GM23338 (cell line): Measurements from ENCODE around the gene MYO7B. TPM values are rescaled to one million over a fixed set of nuclear protein-coding genes. Genes with fewer than 3 reads are reported as not detected.
A peak's percentile ranks its signal among the peaks of the same experiment; 100 is the strongest.

Experiments
- ATAC-seq: fragments of 200-7000 bp; cut with Tn5 transposase; 3 replicates; pipeline ENCODE4 v1.9.1; 2020
- DNase-seq: peaks from one replicate; pipeline ENCODE4 v3.0.0-alpha.2; 2015; ENCODE audit warnings: low spot score
- H2AFZ ChIP-seq: fragments of 200-600 bp; sonication (generic); 2 replicates; pipeline ENCODE4 v1.8.0; 2016; ENCODE audit warnings: antibody characterized with exemption, mild to moderate bottlenecking, moderate library complexity
- H3F3A ChIP-seq: fragments of 200-600 bp; sonication (generic); replicated peaks from 2 replicates; pipeline ENCODE4 v1.8.0; 2017; ENCODE audit warnings: antibody characterized with exemption, mixed run types, low read depth
- H3K27ac ChIP-seq: fragments of 200-600 bp; sonication (generic); 2 replicates; pipeline ENCODE4 v1.6.1; 2016; ENCODE audit warnings: low read depth
- H3K27me3 ChIP-seq: fragments of 200-600 bp; sonication (generic); 2 replicates; pipeline ENCODE4 v1.8.0; 2016; ENCODE audit warnings: mild to moderate bottlenecking, mixed run types, moderate library complexity; ENCODE audit not compliant: insufficient read depth
- H3K36me3 ChIP-seq: fragments of 200-600 bp; sonication (generic); 2 replicates; pipeline ENCODE4 v1.8.0; 2016; ENCODE audit warnings: mild to moderate bottlenecking; ENCODE audit not compliant: insufficient read depth
- H3K4me1 ChIP-seq: fragments of 200-600 bp; sonication (generic); 2 replicates; pipeline ENCODE4 v1.8.0; 2016; ENCODE audit warnings: mild to moderate bottlenecking, moderate library complexity; ENCODE audit not compliant: insufficient read depth
- H3K4me2 ChIP-seq: fragments of 200-600 bp; sonication (generic); 2 replicates; pipeline ENCODE4 v1.7.1; 2017; ENCODE audit warnings: mixed run types
- H3K4me3 ChIP-seq: fragments of 200-600 bp; sonication (generic); 2 replicates; pipeline ENCODE4 v1.6.1; 2016; ENCODE audit warnings: mixed run types
- H3K79me2 ChIP-seq: fragments of 200-600 bp; sonication (generic); replicated peaks from 2 replicates; pipeline ENCODE4 v1.8.0; 2017; ENCODE audit warnings: mild to moderate bottlenecking; ENCODE audit not compliant: insufficient read depth
- H3K9me2 ChIP-seq: fragments of 200-600 bp; sonication (generic); 2 replicates; pipeline ENCODE4 v1.8.0; 2017; ENCODE audit not compliant: insufficient read depth
- H4K20me1 ChIP-seq: fragments of 200-600 bp; sonication (generic); replicated peaks from 2 replicates; pipeline ENCODE4 v1.8.0; 2017; ENCODE audit warnings: mild to moderate bottlenecking; ENCODE audit not compliant: insufficient read depth
- H3K27ac Mint-ChIP-seq: 2 replicates; pipeline ENCODE4 v1.8.0; 2020; ENCODE audit warnings: inconsistent platforms, mild to moderate bottlenecking, moderate library complexity, mixed read lengths
- H3K27me3 Mint-ChIP-seq: 3 replicates; pipeline ENCODE4 v1.8.0; 2022; ENCODE audit warnings: low read depth, mild to moderate bottlenecking, moderate library complexity, mixed read lengths, inconsistent platforms; ENCODE audit not compliant: insufficient read depth, poor library complexity
- H3K36me3 Mint-ChIP-seq: 3 replicates; pipeline ENCODE4 v1.8.0; 2021; ENCODE audit warnings: low read depth, mild to moderate bottlenecking, inconsistent platforms, moderate library complexity, mixed read lengths
- H3K4me1 Mint-ChIP-seq: 3 replicates; pipeline ENCODE4 v1.8.0; 2020; ENCODE audit warnings: mild to moderate bottlenecking, inconsistent platforms, mixed read lengths
- H3K4me3 Mint-ChIP-seq: 3 replicates; pipeline ENCODE4 v1.8.0; 2021; ENCODE audit warnings: moderate library complexity, mild to moderate bottlenecking, inconsistent platforms, mixed read lengths
- H3K9me3 Mint-ChIP-seq: 3 replicates; pipeline ENCODE4 v1.8.0; 2020; ENCODE audit warnings: moderate library complexity, mild to moderate bottlenecking, inconsistent platforms, mixed read lengths
- EZH2 ChIP-seq: fragments of 200-600 bp; sonication (generic); IDR thresholded peaks from one replicate; pipeline ENCODE4 v1.8.0; 2017; ENCODE audit warnings: antibody characterized with exemption, mild to moderate bottlenecking, low read depth; ENCODE audit not compliant: unreplicated experiment
- EZH2phosphoT487 ChIP-seq: fragments of 200-600 bp; sonication (generic); IDR thresholded peaks from one replicate; pipeline ENCODE4 v1.8.1; 2018; ENCODE audit warnings: antibody characterized with exemption; ENCODE audit not compliant: unreplicated experiment
- JUNB ChIP-seq: IDR thresholded peaks from one replicate; pipeline ENCODE4 v1.6.1; 2016; ENCODE audit warnings: antibody characterized with exemption; ENCODE audit not compliant: unreplicated experiment
- NANOG ChIP-seq: IDR thresholded peaks from 2 replicates; pipeline ENCODE4 v1.6.1; 2016; ENCODE audit warnings: antibody characterized with exemption, borderline replicate concordance
- POLR2AphosphoS5 ChIP-seq: IDR thresholded peaks from 2 replicates; pipeline ENCODE4 v1.6.1; 2016; ENCODE audit warnings: antibody characterized with exemption, low read depth
- STAT1 ChIP-seq: IDR thresholded peaks from one replicate; pipeline ENCODE4 v1.6.1; 2016; ENCODE audit warnings: antibody characterized with exemption; ENCODE audit not compliant: unreplicated experiment
- ZNF114 ChIP-seq: fragments of 250-450 bp; sonication (Bioruptor Pico); IDR thresholded peaks from 2 replicates; pipeline ENCODE4 v1.5.0; 2020; ENCODE audit warnings: mild to moderate bottlenecking, moderate library complexity
- ZNF331 ChIP-seq: fragments of 250-450 bp; sonication (Bioruptor Pico); IDR thresholded peaks from 2 replicates; pipeline ENCODE4 v1.5.0; 2020; ENCODE audit warnings: low read depth, mild to moderate bottlenecking, moderate library complexity
- polyA plus RNA-seq: library from polyadenylated mRNA; unstranded; fragments of >200 nt; fragmentation: Nextera tagmentation; extraction: Ambion mirVana; gene quantifications from 2 replicates; pipeline ENCODE4 v1.2.1, GENCODE V29; 2016
- total RNA-seq: library from RNA; depleted of rRNA; stranded (reverse); fragments of >200 nt; shearing (Covaris generic); gene quantifications from 2 replicates; pipeline ENCODE4 v1.2.3, GENCODE V29; 2014
- TF ChIP-seq, protein P1 (sequence below): fragments of 250-450 bp; sonication (Bioruptor Pico); IDR thresholded peaks from 2 replicates; pipeline ENCODE4 v1.5.0; 2020; ENCODE audit warnings: mild to moderate bottlenecking, moderate library complexity
- TF ChIP-seq, protein P2 (sequence below), 2 experiments: fragments of 200-600 bp in 1 of 2; sonication (generic) in 1 of 2; conservative IDR thresholded peaks; 2 replicates each; pipeline versions ENCODE4 v1.5.1 to v1.6.1; 2016 to 2017; ENCODE audit warnings: antibody characterized with exemption in 2 of 2, low read depth in 2 of 2, mild to moderate bottlenecking in 2 of 2, moderate library complexity in 1 of 2
- TF ChIP-seq, protein P3 (sequence below): IDR thresholded peaks from 2 replicates; pipeline ENCODE4 v1.6.1; 2016; ENCODE audit warnings: antibody characterized with exemption

The MYO7B gene
- total and polyA plus RNA-seq, 2 experiments from 2014 or later: not detected

DNA sequence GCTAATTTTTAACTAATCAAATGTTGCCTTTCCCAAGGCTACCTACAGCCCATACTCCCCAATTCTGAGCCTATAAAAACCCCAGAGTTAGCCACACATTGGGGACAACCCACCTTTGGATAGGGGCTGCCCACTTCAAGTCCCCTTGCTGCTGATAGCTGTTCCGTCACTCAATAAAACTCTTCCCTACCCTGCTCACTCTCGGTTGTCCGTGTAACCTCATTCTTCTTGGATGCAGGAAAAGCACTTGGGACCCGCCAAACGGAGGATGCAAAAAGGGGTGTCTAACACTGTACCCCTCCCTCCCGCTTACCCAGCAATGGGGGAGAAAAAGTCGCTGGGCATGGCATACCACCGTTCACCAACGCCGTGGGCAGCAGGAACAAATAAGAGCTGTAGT is 21.4 kb upstream of the MYO7B start:
- Histone ChIP-seq H3K9me2 (no peaks in the 10 kb centered on the region), H4K20me1 (peaks cover 93% of the 10 kb centered on the region), H2AFZ (no peak overlapping the region), H3K36me3 (peaks cover 4% of the 10 kb centered on the region), H3K79me2 (peaks cover 100% of the 10 kb centered on the region), H3F3A (no peaks in the 10 kb centered on the region), H3K27me3 (no peaks in the 10 kb centered on the region), H3K4me1 (peaks cover 37% of the 10 kb centered on the region), H3K4me2 (peak overlapping the region; percentile 19), H3K4me3 (peak overlapping the region; percentile 19; the same call in 1 of the 2 replicates), H3K27ac (peak overlapping the region; percentile 69)
- Mint-ChIP-seq H3K27me3 (peaks cover 4% of the 10 kb centered on the region), H3K4me3 (no peak overlapping the region; the same call in 2 of the 3 replicates), H3K4me1 (peaks cover 36% of the 10 kb centered on the region), H3K36me3 (peaks cover 25% of the 10 kb centered on the region), H3K27ac (0 out of 2 replicates have a peak overlapping the region, but pooled peaks have one; percentile 44), H3K9me3 (no peaks in the 10 kb centered on the region)
- no peak for TF ChIP-seq JUNB
- no peak for DNase-seq
- ATAC-seq: peak; percentile 30

DNA sequence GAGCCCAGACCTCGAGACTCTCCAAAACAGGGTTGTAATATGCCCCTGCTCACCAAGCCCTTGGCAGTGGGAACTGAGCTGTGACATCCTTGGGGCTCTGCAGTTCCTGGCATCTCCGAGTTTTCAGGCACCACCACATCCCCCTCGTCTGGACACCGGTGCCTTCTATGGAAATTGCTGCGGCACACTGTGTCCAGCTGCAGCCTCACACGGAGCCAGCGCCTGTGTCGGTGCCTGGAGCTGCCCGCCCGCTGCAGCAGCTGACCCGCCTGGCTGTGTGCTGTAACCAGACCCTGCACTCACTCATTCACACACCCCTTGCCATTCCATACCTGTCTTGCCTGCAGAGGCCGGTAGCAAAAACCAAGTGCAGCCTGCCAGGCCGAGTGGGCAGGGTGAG is 21.0 kb upstream of the MYO7B start:
- Mint-ChIP-seq H3K27ac (peak overlapping the region; percentile 60), H3K27me3 (peaks cover 4% of the 10 kb centered on the region), H3K9me3 (no peaks in the 10 kb centered on the region), H3K4me3 (peak overlapping the region; percentile 29; the same call in 1 of the 3 replicates), H3K4me1 (peaks cover 36% of the 10 kb centered on the region), H3K36me3 (peaks cover 26% of the 10 kb centered on the region)
- H3K79me2 ChIP-seq: peaks cover 100% of the 10 kb centered on the region
- peaks cover 37% of the 10 kb centered on the region for H3K4me1 ChIP-seq
- peak overlapping the region; percentile 69 for H3K27ac ChIP-seq
- H3K36me3 ChIP-seq: peaks cover 8% of the 10 kb centered on the region
- H3K4me3 ChIP-seq: no peak overlapping the region
- peak overlapping the region; percentile 19; the same call in 1 of the 2 replicates for H3K4me2 ChIP-seq
- no peaks in the 10 kb centered on the region for H3K27me3 ChIP-seq
- no peaks in the 10 kb centered on the region for H3F3A ChIP-seq
- peaks cover 93% of the 10 kb centered on the region for H4K20me1 ChIP-seq
- H2AFZ ChIP-seq: no peak overlapping the region
- ATAC-seq: peak; percentile 64
- no peaks in the 10 kb centered on the region for H3K9me2 ChIP-seq
- DNase-seq: peak; percentile 15
- no peak for TF ChIP-seq EZH2phosphoT487
- TF ChIP-seq, protein P1, sequence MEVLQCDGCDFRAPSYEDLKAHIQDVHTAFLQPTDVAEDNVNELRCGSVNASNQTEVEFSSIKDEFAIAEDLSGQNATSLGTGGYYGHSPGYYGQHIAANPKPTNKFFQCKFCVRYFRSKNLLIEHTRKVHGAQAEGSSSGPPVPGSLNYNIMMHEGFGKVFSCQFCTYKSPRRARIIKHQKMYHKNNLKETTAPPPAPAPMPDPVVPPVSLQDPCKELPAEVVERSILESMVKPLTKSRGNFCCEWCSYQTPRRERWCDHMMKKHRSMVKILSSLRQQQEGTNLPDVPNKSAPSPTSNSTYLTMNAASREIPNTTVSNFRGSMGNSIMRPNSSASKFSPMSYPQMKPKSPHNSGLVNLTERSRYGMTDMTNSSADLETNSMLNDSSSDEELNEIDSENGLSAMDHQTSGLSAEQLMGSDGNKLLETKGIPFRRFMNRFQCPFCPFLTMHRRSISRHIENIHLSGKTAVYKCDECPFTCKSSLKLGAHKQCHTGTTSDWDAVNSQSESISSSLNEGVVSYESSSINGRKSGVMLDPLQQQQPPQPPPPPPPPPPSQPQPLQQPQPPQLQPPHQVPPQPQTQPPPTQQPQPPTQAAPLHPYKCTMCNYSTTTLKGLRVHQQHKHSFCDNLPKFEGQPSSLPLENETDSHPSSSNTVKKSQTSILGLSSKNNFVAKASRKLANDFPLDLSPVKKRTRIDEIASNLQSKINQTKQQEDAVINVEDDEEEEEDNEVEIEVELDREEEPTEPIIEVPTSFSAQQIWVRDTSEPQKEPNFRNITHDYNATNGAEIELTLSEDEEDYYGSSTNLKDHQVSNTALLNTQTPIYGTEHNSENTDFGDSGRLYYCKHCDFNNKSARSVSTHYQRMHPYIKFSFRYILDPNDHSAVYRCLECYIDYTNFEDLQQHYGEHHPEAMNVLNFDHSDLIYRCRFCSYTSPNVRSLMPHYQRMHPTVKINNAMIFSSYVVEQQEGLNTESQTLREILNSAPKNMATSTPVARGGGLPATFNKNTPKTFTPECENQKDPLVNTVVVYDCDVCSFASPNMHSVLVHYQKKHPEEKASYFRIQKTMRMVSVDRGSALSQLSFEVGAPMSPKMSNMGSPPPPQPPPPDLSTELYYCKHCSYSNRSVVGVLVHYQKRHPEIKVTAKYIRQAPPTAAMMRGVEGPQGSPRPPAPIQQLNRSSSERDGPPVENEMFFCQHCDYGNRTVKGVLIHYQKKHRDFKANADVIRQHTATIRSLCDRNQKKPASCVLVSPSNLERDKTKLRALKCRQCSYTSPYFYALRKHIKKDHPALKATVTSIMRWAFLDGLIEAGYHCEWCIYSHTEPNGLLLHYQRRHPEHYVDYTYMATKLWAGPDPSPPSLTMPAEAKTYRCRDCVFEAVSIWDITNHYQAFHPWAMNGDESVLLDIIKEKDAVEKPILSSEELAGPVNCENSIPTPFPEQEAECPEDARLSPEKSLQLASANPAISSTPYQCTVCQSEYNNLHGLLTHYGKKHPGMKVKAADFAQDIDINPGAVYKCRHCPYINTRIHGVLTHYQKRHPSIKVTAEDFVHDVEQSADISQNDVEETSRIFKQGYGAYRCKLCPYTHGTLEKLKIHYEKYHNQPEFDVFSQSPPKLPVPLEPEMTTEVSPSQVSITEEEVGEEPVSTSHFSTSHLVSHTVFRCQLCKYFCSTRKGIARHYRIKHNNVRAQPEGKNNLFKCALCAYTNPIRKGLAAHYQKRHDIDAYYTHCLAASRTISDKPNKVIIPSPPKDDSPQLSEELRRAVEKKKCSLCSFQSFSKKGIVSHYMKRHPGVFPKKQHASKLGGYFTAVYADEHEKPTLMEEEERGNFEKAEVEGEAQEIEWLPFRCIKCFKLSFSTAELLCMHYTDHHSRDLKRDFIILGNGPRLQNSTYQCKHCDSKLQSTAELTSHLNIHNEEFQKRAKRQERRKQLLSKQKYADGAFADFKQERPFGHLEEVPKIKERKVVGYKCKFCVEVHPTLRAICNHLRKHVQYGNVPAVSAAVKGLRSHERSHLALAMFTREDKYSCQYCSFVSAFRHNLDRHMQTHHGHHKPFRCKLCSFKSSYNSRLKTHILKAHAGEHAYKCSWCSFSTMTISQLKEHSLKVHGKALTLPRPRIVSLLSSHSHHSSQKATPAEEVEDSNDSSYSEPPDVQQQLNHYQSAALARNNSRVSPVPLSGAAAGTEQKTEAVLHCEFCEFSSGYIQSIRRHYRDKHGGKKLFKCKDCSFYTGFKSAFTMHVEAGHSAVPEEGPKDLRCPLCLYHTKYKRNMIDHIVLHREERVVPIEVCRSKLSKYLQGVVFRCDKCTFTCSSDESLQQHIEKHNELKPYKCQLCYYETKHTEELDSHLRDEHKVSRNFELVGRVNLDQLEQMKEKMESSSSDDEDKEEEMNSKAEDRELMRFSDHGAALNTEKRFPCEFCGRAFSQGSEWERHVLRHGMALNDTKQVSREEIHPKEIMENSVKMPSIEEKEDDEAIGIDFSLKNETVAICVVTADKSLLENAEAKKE (CRISPR knock-in tag): no peak
- TF ChIP-seq, protein P2, sequence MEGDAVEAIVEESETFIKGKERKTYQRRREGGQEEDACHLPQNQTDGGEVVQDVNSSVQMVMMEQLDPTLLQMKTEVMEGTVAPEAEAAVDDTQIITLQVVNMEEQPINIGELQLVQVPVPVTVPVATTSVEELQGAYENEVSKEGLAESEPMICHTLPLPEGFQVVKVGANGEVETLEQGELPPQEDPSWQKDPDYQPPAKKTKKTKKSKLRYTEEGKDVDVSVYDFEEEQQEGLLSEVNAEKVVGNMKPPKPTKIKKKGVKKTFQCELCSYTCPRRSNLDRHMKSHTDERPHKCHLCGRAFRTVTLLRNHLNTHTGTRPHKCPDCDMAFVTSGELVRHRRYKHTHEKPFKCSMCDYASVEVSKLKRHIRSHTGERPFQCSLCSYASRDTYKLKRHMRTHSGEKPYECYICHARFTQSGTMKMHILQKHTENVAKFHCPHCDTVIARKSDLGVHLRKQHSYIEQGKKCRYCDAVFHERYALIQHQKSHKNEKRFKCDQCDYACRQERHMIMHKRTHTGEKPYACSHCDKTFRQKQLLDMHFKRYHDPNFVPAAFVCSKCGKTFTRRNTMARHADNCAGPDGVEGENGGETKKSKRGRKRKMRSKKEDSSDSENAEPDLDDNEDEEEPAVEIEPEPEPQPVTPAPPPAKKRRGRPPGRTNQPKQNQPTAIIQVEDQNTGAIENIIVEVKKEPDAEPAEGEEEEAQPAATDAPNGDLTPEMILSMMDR (conservative IDR thresholded peaks at IDR 0.05; ENCODE audit: low read depth in 2 of 2): no peak
- no peak for TF ChIP-seq EZH2
- no peak for TF ChIP-seq POLR2AphosphoS5
- TF ChIP-seq JUNB: no peak
- no peak for TF ChIP-seq ZNF331
- no peak for TF ChIP-seq STAT1
- no peak for TF ChIP-seq NANOG
- no peak for TF ChIP-seq ZNF114
- TF ChIP-seq, protein P3, sequence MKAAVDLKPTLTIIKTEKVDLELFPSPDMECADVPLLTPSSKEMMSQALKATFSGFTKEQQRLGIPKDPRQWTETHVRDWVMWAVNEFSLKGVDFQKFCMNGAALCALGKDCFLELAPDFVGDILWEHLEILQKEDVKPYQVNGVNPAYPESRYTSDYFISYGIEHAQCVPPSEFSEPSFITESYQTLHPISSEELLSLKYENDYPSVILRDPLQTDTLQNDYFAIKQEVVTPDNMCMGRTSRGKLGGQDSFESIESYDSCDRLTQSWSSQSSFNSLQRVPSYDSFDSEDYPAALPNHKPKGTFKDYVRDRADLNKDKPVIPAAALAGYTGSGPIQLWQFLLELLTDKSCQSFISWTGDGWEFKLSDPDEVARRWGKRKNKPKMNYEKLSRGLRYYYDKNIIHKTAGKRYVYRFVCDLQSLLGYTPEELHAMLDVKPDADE: no peak
